ENCODE data around the gene GAL3ST2. TPM values are rescaled to one million over a fixed set of nuclear protein-coding genes. Genes with fewer than 3 reads are reported as not detected.
"Not testable (repeated sequence)": the region's sequence is repeated elsewhere in the genome, so short reads cannot be mapped to it uniquely, and the experiment has no call there.

Gene GAL3ST2
- total RNA-seq, 2 experiments from 2014 or later, result 0.20 TPM; not detected in 1

- H3K27ac Mint-ChIP-seq, result no peak overlapping the region
- DNase-seq (peak; percentile 38), ATAC-seq (no peak)
- H3K36me3 Mint-ChIP-seq, result no peaks in the 10 kb centered on the region
- no peaks in the 10 kb centered on the region for H3K27me3 Mint-ChIP-seq
- CTCF ChIA-PET, result interaction anchor here (1.3 kb wide), 1 partner anchor 91 kb away, joined by 4 read pairs; no protein-coding TSS in a partner anchor
- H3K9me3 Mint-ChIP-seq (ENCODE audit: low read depth), result no peaks in the 10 kb centered on the region
- no peak overlapping the region for H3K4me3 Mint-ChIP-seq
- peaks cover 8% of the 10 kb centered on the region for H3K4me1 Mint-ChIP-seq
Measured at GRCh38 chr2:241775223-241776177, 1.1 kb upstream of the GAL3ST2 start.

DNA sequence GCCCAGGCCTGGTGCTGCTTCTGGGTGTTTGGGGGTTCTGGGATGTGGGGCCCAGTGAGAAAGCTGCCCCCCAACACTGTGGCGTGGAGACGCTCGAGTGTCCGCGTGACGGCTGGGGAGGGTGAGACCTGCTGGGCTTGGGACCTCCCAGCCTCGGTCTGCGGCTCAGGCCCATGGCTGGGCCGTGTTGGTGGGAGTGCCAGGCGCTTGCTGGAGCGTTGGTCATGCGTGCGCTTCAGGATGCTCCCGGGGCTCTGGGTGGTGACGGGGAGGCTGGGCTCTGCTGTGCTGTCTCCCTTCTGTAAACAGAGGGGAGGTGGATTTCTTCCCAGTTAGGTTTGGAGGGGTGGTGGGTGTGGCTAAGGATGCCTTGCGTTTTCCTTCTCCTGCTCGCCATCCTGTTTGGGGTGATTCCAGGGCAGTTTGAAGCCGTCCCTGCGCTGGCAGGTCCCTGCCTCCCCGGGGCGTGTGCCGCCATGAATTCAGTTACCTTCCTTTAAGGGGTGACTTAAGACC is 606 bp downstream of the GAL3ST2 start:
- no peak for ATAC-seq

GRCh38 chr2:241777686-241778627 is 1.3 kb downstream of the GAL3ST2 start:
- DNase-seq (peak; percentile 37), ATAC-seq (no peak)
- Mint-ChIP-seq H3K9me3 (ENCODE audit: low read depth) (peaks cover 3% of the 10 kb centered on the region), H3K36me3 (peaks cover 3% of the 10 kb centered on the region), H3K4me3 (no peak overlapping the region), H3K4me1 (no peaks in the 10 kb centered on the region), H3K27ac (no peak overlapping the region), H3K27me3 (no peaks in the 10 kb centered on the region)
- CTCF ChIA-PET, result interaction anchor here (0.9 kb wide), 1 partner anchor 11 kb away, joined by 4 read pairs; no protein-coding TSS in a partner anchor

More for the DNA sequence above, 606 bp downstream of the GAL3ST2 start:
- Mint-ChIP-seq H3K36me3 (peaks cover 2% of the 10 kb centered on the region), H3K4me3 (no peak overlapping the region), H3K4me1 (peaks cover under 1% of the 10 kb centered on the region), H3K9me3 (ENCODE audit: low read depth) (peaks cover 3% of the 10 kb centered on the region), H3K27ac (no peak overlapping the region), H3K27me3 (no peaks in the 10 kb centered on the region)
- no peak for DNase-seq
- CTCF ChIA-PET, result interaction anchor here (0.9 kb wide), 1 partner anchor 11 kb away, joined by 4 read pairs; no protein-coding TSS in a partner anchor

GRCh38 chr2:241780939-241781569 is 4.4 kb downstream of the GAL3ST2 start:
- Mint-ChIP-seq H3K27ac (no peak overlapping the region), H3K4me1 (no peaks in the 10 kb centered on the region), H3K4me3 (no peak overlapping the region), H3K27me3 (no peaks in the 10 kb centered on the region), H3K9me3 (ENCODE audit: low read depth) (peaks cover 7% of the 10 kb centered on the region), H3K36me3 (peaks cover 7% of the 10 kb centered on the region)
- no peak for DNase-seq
- CTCF ChIA-PET, result interaction anchor here (0.9 kb wide), 1 partner anchor 18 kb away, joined by 3 read pairs; no protein-coding TSS in a partner anchor
- no peak for ATAC-seq

DNA sequence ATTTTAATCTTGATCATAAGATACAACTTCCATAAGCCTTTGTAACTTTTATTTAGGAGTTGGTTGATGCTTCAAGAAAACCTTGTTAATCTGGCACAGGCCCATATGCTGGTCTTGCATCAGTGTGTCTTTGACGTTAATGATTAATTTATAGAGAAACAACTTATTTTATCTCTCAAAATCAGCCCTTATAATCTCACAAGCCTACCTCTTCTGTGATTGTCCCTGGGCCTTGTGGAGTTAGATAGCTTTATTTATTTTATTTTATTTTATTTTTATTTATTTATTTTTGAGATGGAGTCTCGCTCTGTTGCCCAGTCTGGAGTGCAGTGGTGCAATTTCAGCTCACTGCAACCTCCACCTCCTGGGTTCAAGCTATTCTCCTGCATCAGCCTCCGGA is 5.4 kb downstream of the GAL3ST2 start:
- H3K27me3 Mint-ChIP-seq; CTCF ChIA-PET; H3K9me3 Mint-ChIP-seq (ENCODE audit: low read depth); DNase-seq; H3K4me1 Mint-ChIP-seq; H3K27ac Mint-ChIP-seq; ATAC-seq; H3K4me3 Mint-ChIP-seq; H3K36me3 Mint-ChIP-seq: not testable (repeated sequence)

DNA sequence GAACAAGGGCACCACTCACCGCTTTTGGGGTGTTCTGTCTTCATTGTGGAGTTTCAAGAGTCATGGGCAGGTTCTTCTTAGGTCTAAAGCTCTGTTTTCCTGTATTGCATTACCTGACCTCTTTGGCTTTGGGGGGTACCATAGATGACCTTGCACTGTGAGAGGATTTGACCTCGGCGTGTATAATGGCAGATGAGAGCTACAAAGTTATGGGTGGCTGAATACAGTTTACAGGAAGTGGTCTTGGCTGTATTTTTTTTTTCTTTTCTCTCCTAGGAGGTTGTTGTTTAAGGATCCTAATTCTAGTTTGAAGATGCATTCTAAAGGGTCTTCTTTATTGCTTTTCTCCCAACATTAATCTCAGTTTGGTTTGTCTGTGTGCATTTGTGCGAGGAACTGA is 11.5 kb downstream of the GAL3ST2 start:
- no peak overlapping the region for H3K4me3 Mint-ChIP-seq
- ATAC-seq (no peak), DNase-seq (peak; percentile 36)
- CTCF ChIA-PET, result interaction anchor here (1.3 kb wide), 2 partner anchors 10 to 25 kb away, joined by 3 to 4 read pairs; no protein-coding TSS in a partner anchor
- peaks cover 8% of the 10 kb centered on the region for H3K9me3 Mint-ChIP-seq (ENCODE audit: low read depth)
- H3K27ac Mint-ChIP-seq, result no peak overlapping the region
- peaks cover 18% of the 10 kb centered on the region for H3K4me1 Mint-ChIP-seq
- peaks cover 13% of the 10 kb centered on the region for H3K36me3 Mint-ChIP-seq
- peaks cover 11% of the 10 kb centered on the region for H3K27me3 Mint-ChIP-seq

- ATAC-seq (peak; percentile 64), DNase-seq (peak; percentile 64)
- peaks cover 12% of the 10 kb centered on the region for H3K36me3 Mint-ChIP-seq
- no peak overlapping the region for H3K27ac Mint-ChIP-seq
- peaks cover 11% of the 10 kb centered on the region for H3K27me3 Mint-ChIP-seq
- CTCF ChIA-PET, result interaction anchor here (1.1 to 1.3 kb wide), 2 partner anchors 11 to 90 kb away, joined by 3 to 4 read pairs; no protein-coding TSS in a partner anchor
- H3K4me1 Mint-ChIP-seq, result peaks cover 18% of the 10 kb centered on the region
- H3K4me3 Mint-ChIP-seq, result no peak overlapping the region
- H3K9me3 Mint-ChIP-seq (ENCODE audit: low read depth), result peaks cover 7% of the 10 kb centered on the region
Measured at GRCh38 chr2:241788572-241788971, 11.9 kb downstream of the GAL3ST2 start.

- peaks cover 18% of the 10 kb centered on the region for H3K4me1 Mint-ChIP-seq
- CTCF ChIA-PET; H3K27ac Mint-ChIP-seq; ATAC-seq; H3K9me3 Mint-ChIP-seq (ENCODE audit: low read depth); H3K4me3 Mint-ChIP-seq; DNase-seq: not testable (repeated sequence)
- H3K27me3 Mint-ChIP-seq, result peaks cover 17% of the 10 kb centered on the region
- peaks cover 10% of the 10 kb centered on the region for H3K36me3 Mint-ChIP-seq
Measured at GRCh38 chr2:241791385-241791784, 14.8 kb downstream of the GAL3ST2 start.

DNA sequence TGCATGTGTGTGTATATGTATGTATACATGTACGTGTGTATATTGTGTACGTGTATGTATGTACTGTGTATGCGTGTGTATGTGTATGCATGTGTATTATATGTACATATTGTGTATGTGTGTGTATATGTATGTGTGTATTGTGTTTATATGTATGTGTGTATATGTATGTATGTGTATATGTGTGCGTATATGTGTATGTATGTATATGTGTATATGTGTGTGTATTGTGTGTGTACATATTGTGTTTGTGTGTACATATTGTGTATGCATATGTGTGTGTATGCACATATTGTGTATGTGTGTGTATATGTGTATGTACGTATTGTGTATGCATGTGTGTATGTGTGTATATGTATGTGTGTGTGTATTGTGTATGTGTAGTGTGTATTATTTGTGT is 16.8 kb downstream of the GAL3ST2 start:
- Mint-ChIP-seq H3K9me3 (ENCODE audit: low read depth) (peaks cover 6% of the 10 kb centered on the region), H3K4me1 (peaks cover 10% of the 10 kb centered on the region), H3K36me3 (peaks cover 10% of the 10 kb centered on the region), H3K4me3 (no peak overlapping the region), H3K27ac (no peak overlapping the region), H3K27me3 (peaks cover 17% of the 10 kb centered on the region)
- no peak for ATAC-seq
- CTCF ChIA-PET, result no interaction called here
- DNase-seq, result no peak

- Mint-ChIP-seq H3K27me3 (peaks cover 17% of the 10 kb centered on the region), H3K4me3 (no peak overlapping the region), H3K36me3 (peaks cover 3% of the 10 kb centered on the region), H3K9me3 (ENCODE audit: low read depth) (peaks cover 6% of the 10 kb centered on the region), H3K27ac (no peak overlapping the region), H3K4me1 (peaks cover under 1% of the 10 kb centered on the region)
- ATAC-seq (no peak), DNase-seq (peak; percentile 28)
- CTCF ChIA-PET, result no interaction called here
Measured at GRCh38 chr2:241794250-241794823, 17.7 kb downstream of the GAL3ST2 start.

GRCh38 chr2:241795021-241795999 is 18.7 kb downstream of the GAL3ST2 start:
- ATAC-seq, result no peak
- Mint-ChIP-seq H3K36me3 (peaks cover 3% of the 10 kb centered on the region), H3K4me3 (no peak overlapping the region), H3K9me3 (ENCODE audit: low read depth) (peaks cover 6% of the 10 kb centered on the region), H3K4me1 (no peaks in the 10 kb centered on the region), H3K27ac (no peak overlapping the region), H3K27me3 (peaks cover 13% of the 10 kb centered on the region)
- DNase-seq, result peak; percentile 39
- CTCF ChIA-PET, result no interaction called here

Data from activated CD8-positive, alpha-beta memory T cell treated with anti-CD3 and anti-CD28 coated beads, Interleukin-2, amount 10 ng/mL, durations not matched to agents 7 days and 5 days (primary cell).